ENCODE measurements around the gene CYP19A1. TPM values are rescaled to one million over a fixed set of nuclear protein-coding genes. Genes with fewer than 3 reads are reported as not detected.

The CYP19A1 gene
- total RNA-seq, 1 donor from 2014 or later: not detected

DNA sequence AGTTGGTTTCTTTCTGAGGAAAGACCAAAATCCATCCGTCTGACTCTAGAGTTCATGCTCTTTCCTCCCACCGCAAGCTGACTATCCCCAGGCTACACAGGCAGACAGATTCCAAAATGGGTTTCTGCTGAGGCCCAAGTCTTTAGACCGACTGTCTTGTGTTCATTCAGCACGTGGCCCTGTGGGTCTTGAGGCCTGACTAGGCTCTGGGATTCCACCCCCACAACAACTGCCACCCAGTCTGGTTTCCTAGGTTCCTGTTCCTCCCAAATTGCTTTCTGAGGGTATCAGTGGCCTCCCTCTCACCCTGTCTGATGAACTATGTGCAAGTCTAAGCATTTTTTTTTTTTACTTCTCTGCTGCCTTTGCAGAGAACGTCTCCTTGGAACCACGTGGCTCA is 67.7 kb downstream of the CYP19A1 start:
- peaks cover 25% of the 10 kb centered on the region for H3K27me3 Mint-ChIP-seq (ENCODE audit: low read depth)
- H3K4me1 Mint-ChIP-seq (ENCODE audit: low read depth): peaks cover 6% of the 10 kb centered on the region
- no peak overlapping the region for H3K27ac Mint-ChIP-seq (ENCODE audit: unreplicated experiment)
- no peaks in the 10 kb centered on the region for H3K9me3 Mint-ChIP-seq (ENCODE audit: low read depth)
- TF ChIP-seq, protein P1, sequence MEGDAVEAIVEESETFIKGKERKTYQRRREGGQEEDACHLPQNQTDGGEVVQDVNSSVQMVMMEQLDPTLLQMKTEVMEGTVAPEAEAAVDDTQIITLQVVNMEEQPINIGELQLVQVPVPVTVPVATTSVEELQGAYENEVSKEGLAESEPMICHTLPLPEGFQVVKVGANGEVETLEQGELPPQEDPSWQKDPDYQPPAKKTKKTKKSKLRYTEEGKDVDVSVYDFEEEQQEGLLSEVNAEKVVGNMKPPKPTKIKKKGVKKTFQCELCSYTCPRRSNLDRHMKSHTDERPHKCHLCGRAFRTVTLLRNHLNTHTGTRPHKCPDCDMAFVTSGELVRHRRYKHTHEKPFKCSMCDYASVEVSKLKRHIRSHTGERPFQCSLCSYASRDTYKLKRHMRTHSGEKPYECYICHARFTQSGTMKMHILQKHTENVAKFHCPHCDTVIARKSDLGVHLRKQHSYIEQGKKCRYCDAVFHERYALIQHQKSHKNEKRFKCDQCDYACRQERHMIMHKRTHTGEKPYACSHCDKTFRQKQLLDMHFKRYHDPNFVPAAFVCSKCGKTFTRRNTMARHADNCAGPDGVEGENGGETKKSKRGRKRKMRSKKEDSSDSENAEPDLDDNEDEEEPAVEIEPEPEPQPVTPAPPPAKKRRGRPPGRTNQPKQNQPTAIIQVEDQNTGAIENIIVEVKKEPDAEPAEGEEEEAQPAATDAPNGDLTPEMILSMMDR (IDR thresholded peaks at IDR 0.05): no peak
- no peak for DNase-seq (ENCODE audit: low spot score)
- no peak overlapping the region for H3K4me3 Mint-ChIP-seq (ENCODE audit: unreplicated experiment)
- no peaks in the 10 kb centered on the region for H3K36me3 Mint-ChIP-seq (ENCODE audit: low read depth)

DNA sequence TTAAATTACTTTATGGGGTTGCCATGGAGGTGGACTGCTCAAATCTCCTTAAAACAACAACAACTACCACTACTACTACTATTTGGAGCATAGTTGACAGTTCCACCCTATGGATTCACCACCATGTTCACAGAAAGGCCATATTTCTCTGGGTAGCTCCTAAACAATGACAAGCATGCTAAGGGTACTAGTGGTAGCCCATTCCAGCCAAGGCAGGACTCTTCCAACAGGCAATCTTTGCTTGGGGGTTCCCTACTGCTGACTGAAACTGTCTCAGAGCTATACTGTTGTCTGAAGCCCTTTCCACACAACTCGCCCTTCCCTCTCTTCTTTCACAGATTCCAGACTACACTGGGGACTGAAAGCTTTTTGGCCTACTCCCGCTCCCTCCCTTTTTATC is 68.9 kb downstream of the CYP19A1 start:
- no peaks in the 10 kb centered on the region for H3K36me3 Mint-ChIP-seq (ENCODE audit: low read depth)
- H3K27ac Mint-ChIP-seq (ENCODE audit: unreplicated experiment): no peak overlapping the region
- H3K27me3 Mint-ChIP-seq (ENCODE audit: low read depth): peaks cover 24% of the 10 kb centered on the region
- TF ChIP-seq, protein P1 (IDR thresholded peaks at IDR 0.05): no peak
- H3K4me3 Mint-ChIP-seq (ENCODE audit: unreplicated experiment): no peak overlapping the region
- H3K4me1 Mint-ChIP-seq (ENCODE audit: low read depth): peaks cover 6% of the 10 kb centered on the region
- DNase-seq (ENCODE audit: low spot score): no peak
- no peaks in the 10 kb centered on the region for H3K9me3 Mint-ChIP-seq (ENCODE audit: low read depth)

- H3K4me1 Mint-ChIP-seq (ENCODE audit: low read depth): peaks cover 6% of the 10 kb centered on the region
- H3K9me3 Mint-ChIP-seq (ENCODE audit: low read depth): no peaks in the 10 kb centered on the region
- H3K27ac Mint-ChIP-seq (ENCODE audit: unreplicated experiment): no peak overlapping the region
- TF ChIP-seq, protein P1 (IDR thresholded peaks at IDR 0.05): peak; percentile 12
- H3K36me3 Mint-ChIP-seq (ENCODE audit: low read depth): no peaks in the 10 kb centered on the region
- peak overlapping the region; percentile 79 for H3K4me3 Mint-ChIP-seq (ENCODE audit: unreplicated experiment)
- no peak for DNase-seq (ENCODE audit: low spot score)
- peaks cover 16% of the 10 kb centered on the region for H3K27me3 Mint-ChIP-seq (ENCODE audit: low read depth)
Observed at GRCh38 chr15:51267703-51268083, 70.7 kb downstream of the CYP19A1 start.

- TF ChIP-seq, protein P1 (IDR thresholded peaks at IDR 0.05): no peak
- Mint-ChIP-seq H3K27ac (ENCODE audit: unreplicated experiment) (no peak overlapping the region), H3K36me3 (ENCODE audit: low read depth) (no peaks in the 10 kb centered on the region), H3K4me3 (ENCODE audit: unreplicated experiment) (peak overlapping the region; percentile 79), H3K9me3 (ENCODE audit: low read depth) (no peaks in the 10 kb centered on the region), H3K4me1 (ENCODE audit: low read depth) (peaks cover 6% of the 10 kb centered on the region), H3K27me3 (ENCODE audit: low read depth) (peaks cover 16% of the 10 kb centered on the region)
- DNase-seq (ENCODE audit: low spot score): no peak
Observed at GRCh38 chr15:51267051-51267702, 71.2 kb downstream of the CYP19A1 start.

DNA sequence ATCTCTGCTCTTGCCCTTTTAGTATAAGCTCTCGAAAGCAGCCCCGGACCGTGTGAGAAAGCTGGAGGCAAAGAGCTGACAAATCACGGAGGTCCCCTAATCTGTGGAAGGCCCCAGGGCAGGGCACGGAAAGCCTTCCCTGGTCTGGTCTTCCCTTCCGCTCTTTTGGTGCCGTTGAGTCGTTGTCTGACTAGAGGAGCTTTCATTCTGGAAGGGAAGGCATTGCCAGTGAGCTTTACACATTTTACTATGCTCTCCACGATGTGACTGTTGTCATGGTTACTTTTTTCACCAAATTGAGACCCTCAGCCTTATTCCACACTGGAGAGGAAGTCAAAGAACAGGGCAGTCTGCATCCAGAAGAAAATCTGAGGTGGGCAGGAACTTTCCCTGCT is 71.7 kb downstream of the CYP19A1 start:
- Mint-ChIP-seq H3K9me3 (ENCODE audit: low read depth) (no peaks in the 10 kb centered on the region), H3K27me3 (ENCODE audit: low read depth) (peaks cover 16% of the 10 kb centered on the region), H3K27ac (ENCODE audit: unreplicated experiment) (no peak overlapping the region), H3K4me1 (ENCODE audit: low read depth) (peaks cover 6% of the 10 kb centered on the region), H3K4me3 (ENCODE audit: unreplicated experiment) (peak overlapping the region; percentile 79), H3K36me3 (ENCODE audit: low read depth) (no peaks in the 10 kb centered on the region)
- DNase-seq (ENCODE audit: low spot score): no peak
- TF ChIP-seq, protein P1 (IDR thresholded peaks at IDR 0.05): no peak

All from chondrocyte (in vitro differentiated cells).